GM23338 (cell line): ENCODE data around the gene FRMD4A.

Experiments
- CREB1 ChIP-seq: fragments of 250-450 bp; sonication (Bioruptor Pico); IDR thresholded peaks from 2 replicates; pipeline ENCODE4 v1.5.0; 2020; ENCODE audit warnings: low read depth, mild to moderate bottlenecking, moderate library complexity
- EZH2 ChIP-seq: fragments of 200-600 bp; sonication (generic); IDR thresholded peaks from one replicate; pipeline ENCODE4 v1.8.0; 2017; ENCODE audit warnings: antibody characterized with exemption, mild to moderate bottlenecking, low read depth; ENCODE audit not compliant: unreplicated experiment
- EZH2phosphoT487 ChIP-seq: fragments of 200-600 bp; sonication (generic); IDR thresholded peaks from one replicate; pipeline ENCODE4 v1.8.1; 2018; ENCODE audit warnings: antibody characterized with exemption; ENCODE audit not compliant: unreplicated experiment
- JUNB ChIP-seq: IDR thresholded peaks from one replicate; pipeline ENCODE4 v1.6.1; 2016; ENCODE audit warnings: antibody characterized with exemption; ENCODE audit not compliant: unreplicated experiment
- NANOG ChIP-seq: IDR thresholded peaks from 2 replicates; pipeline ENCODE4 v1.6.1; 2016; ENCODE audit warnings: antibody characterized with exemption, borderline replicate concordance
- POLR2AphosphoS5 ChIP-seq: IDR thresholded peaks from 2 replicates; pipeline ENCODE4 v1.6.1; 2016; ENCODE audit warnings: antibody characterized with exemption, low read depth
- STAT1 ChIP-seq: IDR thresholded peaks from one replicate; pipeline ENCODE4 v1.6.1; 2016; ENCODE audit warnings: antibody characterized with exemption; ENCODE audit not compliant: unreplicated experiment
- ZNF114 ChIP-seq: fragments of 250-450 bp; sonication (Bioruptor Pico); IDR thresholded peaks from 2 replicates; pipeline ENCODE4 v1.5.0; 2020; ENCODE audit warnings: mild to moderate bottlenecking, moderate library complexity
- ZNF331 ChIP-seq: fragments of 250-450 bp; sonication (Bioruptor Pico); IDR thresholded peaks from 2 replicates; pipeline ENCODE4 v1.5.0; 2020; ENCODE audit warnings: low read depth, mild to moderate bottlenecking, moderate library complexity
- TF ChIP-seq, protein P1 (sequence below), 2 experiments: fragments of 200-600 bp in 1 of 2; sonication (generic) in 1 of 2; conservative IDR thresholded peaks; 2 replicates each; pipeline versions ENCODE4 v1.5.1 to v1.6.1; 2016 to 2017; ENCODE audit warnings: antibody characterized with exemption in 2 of 2, low read depth in 2 of 2, mild to moderate bottlenecking in 2 of 2, moderate library complexity in 1 of 2
- TF ChIP-seq, protein P2 (sequence below): IDR thresholded peaks from one replicate; pipeline ENCODE4 v1.6.1; 2018; ENCODE audit warnings: antibody characterized with exemption; ENCODE audit not compliant: unreplicated experiment
- TF ChIP-seq, protein P3 (sequence below): IDR thresholded peaks from 2 replicates; pipeline ENCODE4 v1.6.1; 2016; ENCODE audit warnings: antibody characterized with exemption
- TF ChIP-seq, protein P4 (sequence below): fragments of 250-450 bp; sonication (Bioruptor Pico); IDR thresholded peaks from 2 replicates; pipeline ENCODE4 v1.5.0; 2020; ENCODE audit warnings: mild to moderate bottlenecking, moderate library complexity

DNA sequence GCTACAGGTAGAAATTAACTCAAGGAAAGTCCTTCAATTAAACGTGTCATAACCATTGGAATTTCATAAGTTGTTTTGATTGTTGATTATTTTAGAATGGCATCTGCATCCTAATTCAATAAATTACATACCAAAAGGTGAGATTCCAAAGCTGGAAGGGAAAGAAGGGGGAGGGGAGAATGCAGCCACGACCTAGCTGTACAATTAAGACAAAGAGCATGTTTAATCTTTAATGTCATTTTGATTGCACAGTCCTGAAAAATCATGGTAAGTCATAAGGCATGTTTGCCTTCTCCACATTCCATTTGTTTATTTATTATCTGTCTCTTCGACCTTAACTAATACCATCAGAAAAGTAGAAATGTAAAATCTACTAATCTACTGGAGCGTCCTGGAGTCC, 358.1 kb downstream of the FRMD4A start:
- TF ChIP-seq, protein P1, sequence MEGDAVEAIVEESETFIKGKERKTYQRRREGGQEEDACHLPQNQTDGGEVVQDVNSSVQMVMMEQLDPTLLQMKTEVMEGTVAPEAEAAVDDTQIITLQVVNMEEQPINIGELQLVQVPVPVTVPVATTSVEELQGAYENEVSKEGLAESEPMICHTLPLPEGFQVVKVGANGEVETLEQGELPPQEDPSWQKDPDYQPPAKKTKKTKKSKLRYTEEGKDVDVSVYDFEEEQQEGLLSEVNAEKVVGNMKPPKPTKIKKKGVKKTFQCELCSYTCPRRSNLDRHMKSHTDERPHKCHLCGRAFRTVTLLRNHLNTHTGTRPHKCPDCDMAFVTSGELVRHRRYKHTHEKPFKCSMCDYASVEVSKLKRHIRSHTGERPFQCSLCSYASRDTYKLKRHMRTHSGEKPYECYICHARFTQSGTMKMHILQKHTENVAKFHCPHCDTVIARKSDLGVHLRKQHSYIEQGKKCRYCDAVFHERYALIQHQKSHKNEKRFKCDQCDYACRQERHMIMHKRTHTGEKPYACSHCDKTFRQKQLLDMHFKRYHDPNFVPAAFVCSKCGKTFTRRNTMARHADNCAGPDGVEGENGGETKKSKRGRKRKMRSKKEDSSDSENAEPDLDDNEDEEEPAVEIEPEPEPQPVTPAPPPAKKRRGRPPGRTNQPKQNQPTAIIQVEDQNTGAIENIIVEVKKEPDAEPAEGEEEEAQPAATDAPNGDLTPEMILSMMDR (conservative IDR thresholded peaks at IDR 0.05; ENCODE audit: low read depth in 2 of 2) = no peak
- TF ChIP-seq ZNF114 (no peak), STAT1 (no peak), EZH2phosphoT487 (no peak), JUNB (no peak), EZH2 (no peak), POLR2AphosphoS5 (no peak), CREB1 (no peak), ZNF331 (CRISPR knock-in tag) (no peak), NANOG (no peak)
- TF ChIP-seq, protein P2, sequence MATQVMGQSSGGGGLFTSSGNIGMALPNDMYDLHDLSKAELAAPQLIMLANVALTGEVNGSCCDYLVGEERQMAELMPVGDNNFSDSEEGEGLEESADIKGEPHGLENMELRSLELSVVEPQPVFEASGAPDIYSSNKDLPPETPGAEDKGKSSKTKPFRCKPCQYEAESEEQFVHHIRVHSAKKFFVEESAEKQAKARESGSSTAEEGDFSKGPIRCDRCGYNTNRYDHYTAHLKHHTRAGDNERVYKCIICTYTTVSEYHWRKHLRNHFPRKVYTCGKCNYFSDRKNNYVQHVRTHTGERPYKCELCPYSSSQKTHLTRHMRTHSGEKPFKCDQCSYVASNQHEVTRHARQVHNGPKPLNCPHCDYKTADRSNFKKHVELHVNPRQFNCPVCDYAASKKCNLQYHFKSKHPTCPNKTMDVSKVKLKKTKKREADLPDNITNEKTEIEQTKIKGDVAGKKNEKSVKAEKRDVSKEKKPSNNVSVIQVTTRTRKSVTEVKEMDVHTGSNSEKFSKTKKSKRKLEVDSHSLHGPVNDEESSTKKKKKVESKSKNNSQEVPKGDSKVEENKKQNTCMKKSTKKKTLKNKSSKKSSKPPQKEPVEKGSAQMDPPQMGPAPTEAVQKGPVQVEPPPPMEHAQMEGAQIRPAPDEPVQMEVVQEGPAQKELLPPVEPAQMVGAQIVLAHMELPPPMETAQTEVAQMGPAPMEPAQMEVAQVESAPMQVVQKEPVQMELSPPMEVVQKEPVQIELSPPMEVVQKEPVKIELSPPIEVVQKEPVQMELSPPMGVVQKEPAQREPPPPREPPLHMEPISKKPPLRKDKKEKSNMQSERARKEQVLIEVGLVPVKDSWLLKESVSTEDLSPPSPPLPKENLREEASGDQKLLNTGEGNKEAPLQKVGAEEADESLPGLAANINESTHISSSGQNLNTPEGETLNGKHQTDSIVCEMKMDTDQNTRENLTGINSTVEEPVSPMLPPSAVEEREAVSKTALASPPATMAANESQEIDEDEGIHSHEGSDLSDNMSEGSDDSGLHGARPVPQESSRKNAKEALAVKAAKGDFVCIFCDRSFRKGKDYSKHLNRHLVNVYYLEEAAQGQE = no peak
- TF ChIP-seq, protein P3, sequence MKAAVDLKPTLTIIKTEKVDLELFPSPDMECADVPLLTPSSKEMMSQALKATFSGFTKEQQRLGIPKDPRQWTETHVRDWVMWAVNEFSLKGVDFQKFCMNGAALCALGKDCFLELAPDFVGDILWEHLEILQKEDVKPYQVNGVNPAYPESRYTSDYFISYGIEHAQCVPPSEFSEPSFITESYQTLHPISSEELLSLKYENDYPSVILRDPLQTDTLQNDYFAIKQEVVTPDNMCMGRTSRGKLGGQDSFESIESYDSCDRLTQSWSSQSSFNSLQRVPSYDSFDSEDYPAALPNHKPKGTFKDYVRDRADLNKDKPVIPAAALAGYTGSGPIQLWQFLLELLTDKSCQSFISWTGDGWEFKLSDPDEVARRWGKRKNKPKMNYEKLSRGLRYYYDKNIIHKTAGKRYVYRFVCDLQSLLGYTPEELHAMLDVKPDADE = no peak
- TF ChIP-seq, protein P4, sequence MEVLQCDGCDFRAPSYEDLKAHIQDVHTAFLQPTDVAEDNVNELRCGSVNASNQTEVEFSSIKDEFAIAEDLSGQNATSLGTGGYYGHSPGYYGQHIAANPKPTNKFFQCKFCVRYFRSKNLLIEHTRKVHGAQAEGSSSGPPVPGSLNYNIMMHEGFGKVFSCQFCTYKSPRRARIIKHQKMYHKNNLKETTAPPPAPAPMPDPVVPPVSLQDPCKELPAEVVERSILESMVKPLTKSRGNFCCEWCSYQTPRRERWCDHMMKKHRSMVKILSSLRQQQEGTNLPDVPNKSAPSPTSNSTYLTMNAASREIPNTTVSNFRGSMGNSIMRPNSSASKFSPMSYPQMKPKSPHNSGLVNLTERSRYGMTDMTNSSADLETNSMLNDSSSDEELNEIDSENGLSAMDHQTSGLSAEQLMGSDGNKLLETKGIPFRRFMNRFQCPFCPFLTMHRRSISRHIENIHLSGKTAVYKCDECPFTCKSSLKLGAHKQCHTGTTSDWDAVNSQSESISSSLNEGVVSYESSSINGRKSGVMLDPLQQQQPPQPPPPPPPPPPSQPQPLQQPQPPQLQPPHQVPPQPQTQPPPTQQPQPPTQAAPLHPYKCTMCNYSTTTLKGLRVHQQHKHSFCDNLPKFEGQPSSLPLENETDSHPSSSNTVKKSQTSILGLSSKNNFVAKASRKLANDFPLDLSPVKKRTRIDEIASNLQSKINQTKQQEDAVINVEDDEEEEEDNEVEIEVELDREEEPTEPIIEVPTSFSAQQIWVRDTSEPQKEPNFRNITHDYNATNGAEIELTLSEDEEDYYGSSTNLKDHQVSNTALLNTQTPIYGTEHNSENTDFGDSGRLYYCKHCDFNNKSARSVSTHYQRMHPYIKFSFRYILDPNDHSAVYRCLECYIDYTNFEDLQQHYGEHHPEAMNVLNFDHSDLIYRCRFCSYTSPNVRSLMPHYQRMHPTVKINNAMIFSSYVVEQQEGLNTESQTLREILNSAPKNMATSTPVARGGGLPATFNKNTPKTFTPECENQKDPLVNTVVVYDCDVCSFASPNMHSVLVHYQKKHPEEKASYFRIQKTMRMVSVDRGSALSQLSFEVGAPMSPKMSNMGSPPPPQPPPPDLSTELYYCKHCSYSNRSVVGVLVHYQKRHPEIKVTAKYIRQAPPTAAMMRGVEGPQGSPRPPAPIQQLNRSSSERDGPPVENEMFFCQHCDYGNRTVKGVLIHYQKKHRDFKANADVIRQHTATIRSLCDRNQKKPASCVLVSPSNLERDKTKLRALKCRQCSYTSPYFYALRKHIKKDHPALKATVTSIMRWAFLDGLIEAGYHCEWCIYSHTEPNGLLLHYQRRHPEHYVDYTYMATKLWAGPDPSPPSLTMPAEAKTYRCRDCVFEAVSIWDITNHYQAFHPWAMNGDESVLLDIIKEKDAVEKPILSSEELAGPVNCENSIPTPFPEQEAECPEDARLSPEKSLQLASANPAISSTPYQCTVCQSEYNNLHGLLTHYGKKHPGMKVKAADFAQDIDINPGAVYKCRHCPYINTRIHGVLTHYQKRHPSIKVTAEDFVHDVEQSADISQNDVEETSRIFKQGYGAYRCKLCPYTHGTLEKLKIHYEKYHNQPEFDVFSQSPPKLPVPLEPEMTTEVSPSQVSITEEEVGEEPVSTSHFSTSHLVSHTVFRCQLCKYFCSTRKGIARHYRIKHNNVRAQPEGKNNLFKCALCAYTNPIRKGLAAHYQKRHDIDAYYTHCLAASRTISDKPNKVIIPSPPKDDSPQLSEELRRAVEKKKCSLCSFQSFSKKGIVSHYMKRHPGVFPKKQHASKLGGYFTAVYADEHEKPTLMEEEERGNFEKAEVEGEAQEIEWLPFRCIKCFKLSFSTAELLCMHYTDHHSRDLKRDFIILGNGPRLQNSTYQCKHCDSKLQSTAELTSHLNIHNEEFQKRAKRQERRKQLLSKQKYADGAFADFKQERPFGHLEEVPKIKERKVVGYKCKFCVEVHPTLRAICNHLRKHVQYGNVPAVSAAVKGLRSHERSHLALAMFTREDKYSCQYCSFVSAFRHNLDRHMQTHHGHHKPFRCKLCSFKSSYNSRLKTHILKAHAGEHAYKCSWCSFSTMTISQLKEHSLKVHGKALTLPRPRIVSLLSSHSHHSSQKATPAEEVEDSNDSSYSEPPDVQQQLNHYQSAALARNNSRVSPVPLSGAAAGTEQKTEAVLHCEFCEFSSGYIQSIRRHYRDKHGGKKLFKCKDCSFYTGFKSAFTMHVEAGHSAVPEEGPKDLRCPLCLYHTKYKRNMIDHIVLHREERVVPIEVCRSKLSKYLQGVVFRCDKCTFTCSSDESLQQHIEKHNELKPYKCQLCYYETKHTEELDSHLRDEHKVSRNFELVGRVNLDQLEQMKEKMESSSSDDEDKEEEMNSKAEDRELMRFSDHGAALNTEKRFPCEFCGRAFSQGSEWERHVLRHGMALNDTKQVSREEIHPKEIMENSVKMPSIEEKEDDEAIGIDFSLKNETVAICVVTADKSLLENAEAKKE (CRISPR knock-in tag) = no peak
